Activated T-helper 1 cell treated with anti-CD3 and anti-CD28 coated beads, Interleukin-2, amount 50 U/mL, for 16 hours (primary cell): ENCODE measurements around the gene TULP1.
"Not testable (repeated sequence)": the region's sequence is repeated elsewhere in the genome, so short reads cannot be mapped to it uniquely, and the experiment has no call there.

Experiments used
- DNase-seq, 2 donors: peaks; one replicate each; pipeline ENCODE4 v3.0.0-alpha.2; 2020; ENCODE audit warnings: low read depth in 1 of 2, low spot score in 1 of 2

TULP1 gene

GRCh38 chr6:35512740-35513139 lies at the start of gene TULP1:
TSS of gene TULP1 (minus strand) at chr6:35512896. CDS start at chr6:35512858, 38 bp downstream.
- no peak for DNase-seq

GRCh38 chr6:35562060-35562459 lies 49.4 kb upstream of the TULP1 start:
- no peak for DNase-seq

GRCh38 chr6:35561113-35561512 lies 48.4 kb upstream of the TULP1 start:
- DNase-seq, result no peak

- no peak for DNase-seq
These were observed 45.9 kb upstream of the TULP1 start for GRCh38 chr6:35558571-35558970.

- DNase-seq, result no peak
These were observed 44.5 kb upstream of the TULP1 start for GRCh38 chr6:35557239-35557638.

GRCh38 chr6:35554811-35555210 lies 42.1 kb upstream of the TULP1 start:
- DNase-seq, result no peak

GRCh38 chr6:35553315-35553714 lies 40.6 kb upstream of the TULP1 start:
- no peak for DNase-seq

- peak; percentile 30 to 39 for DNase-seq
These were observed 39.7 kb upstream of the TULP1 start for GRCh38 chr6:35552285-35552917.

- no peak for DNase-seq
These were observed 37.7 kb upstream of the TULP1 start for GRCh38 chr6:35550437-35550836.

GRCh38 chr6:35547676-35548075 lies 35.0 kb upstream of the TULP1 start:
- no peak for DNase-seq

- no peak for DNase-seq
These were observed 32.2 kb upstream of the TULP1 start for GRCh38 chr6:35544769-35545361.

- no peak for DNase-seq
These were observed 30.9 kb upstream of the TULP1 start for GRCh38 chr6:35543459-35544193.

- no peak for DNase-seq
These were observed 29.1 kb upstream of the TULP1 start for GRCh38 chr6:35541836-35542235.

- no peak for DNase-seq
These were observed 26.5 kb upstream of the TULP1 start for GRCh38 chr6:35539223-35539622.

GRCh38 chr6:35535847-35536246 lies 23.2 kb upstream of the TULP1 start:
- not testable (repeated sequence) for DNase-seq

- DNase-seq, result no peak
These were observed 21.9 kb upstream of the TULP1 start for GRCh38 chr6:35534407-35535170.

- DNase-seq, result no peak
These were observed 21.3 kb upstream of the TULP1 start for GRCh38 chr6:35533981-35534380.

GRCh38 chr6:35532126-35532525 lies 19.4 kb upstream of the TULP1 start:
- DNase-seq, result no peak

GRCh38 chr6:35524380-35525020 lies 11.8 kb upstream of the TULP1 start:
- no peak for DNase-seq

- DNase-seq, result peak; percentile 61 to 68
These were observed 10.3 kb upstream of the TULP1 start for GRCh38 chr6:35522660-35523658.
